NCI-H1694 (cell line): ENCODE data around the gene EDDM3A.
A peak's percentile ranks its signal among the peaks of the same experiment; 100 is the strongest.
"Not testable (repeated sequence)": the region's sequence is repeated elsewhere in the genome, so short reads cannot be mapped to it uniquely, and the experiment has no call there.

Experiments
- DNase-seq: peaks from one replicate; lab custom pipeline; 2025; lab: John Stamatoyannopoulos, UW

The EDDM3A gene, protein sequence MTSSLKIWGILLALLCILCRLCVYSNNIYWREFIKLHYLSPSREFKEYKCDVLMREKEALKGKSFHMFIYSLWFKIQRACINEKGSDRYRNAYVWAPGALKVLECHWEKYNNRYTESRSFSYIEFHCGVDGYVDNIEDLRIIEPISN

DNA sequence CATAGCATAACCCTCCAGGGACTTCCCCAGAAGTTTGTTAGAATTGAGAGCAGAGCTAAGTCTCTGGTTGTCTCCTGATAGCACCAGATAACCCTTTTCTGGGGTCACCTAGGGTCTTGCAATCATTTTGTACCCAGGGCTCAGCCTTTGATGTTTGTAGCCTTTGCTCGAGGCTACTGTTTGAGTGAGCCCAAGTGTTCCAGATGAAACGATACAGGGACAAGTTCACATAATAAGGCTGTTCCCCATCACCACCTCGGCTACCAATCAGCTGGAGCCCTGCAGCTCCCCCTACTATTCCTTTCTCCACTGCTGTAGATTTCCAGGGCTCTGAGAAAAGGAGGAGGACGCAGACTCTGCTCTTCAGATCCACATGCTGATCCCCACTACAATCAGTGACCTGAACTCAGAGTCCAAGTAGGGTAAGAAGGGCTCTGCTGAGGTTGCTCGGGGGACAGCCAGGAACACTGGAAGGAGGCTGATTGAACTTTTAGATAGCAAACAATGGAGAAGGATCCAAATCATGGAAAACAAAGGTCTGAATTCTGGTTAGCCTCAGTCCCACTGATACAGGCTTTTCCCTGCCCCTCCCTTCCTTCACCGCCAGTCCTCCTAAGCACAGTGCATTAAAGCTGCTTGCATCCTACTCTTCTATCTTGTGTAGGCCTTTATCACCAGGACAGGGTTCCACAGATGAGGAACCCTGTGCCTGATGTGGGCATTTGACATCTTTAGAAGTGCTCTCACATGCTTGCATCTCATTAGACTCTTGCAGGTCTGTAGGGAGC lies at the start of gene EDDM3A:
Gene EDDM3A, plus strand, starts transcription at position 317 of the 788 bp plus-strand sequence. CDS start 1,694 bp downstream, outside the sequence.
- DNase-seq = no peak

DNA sequence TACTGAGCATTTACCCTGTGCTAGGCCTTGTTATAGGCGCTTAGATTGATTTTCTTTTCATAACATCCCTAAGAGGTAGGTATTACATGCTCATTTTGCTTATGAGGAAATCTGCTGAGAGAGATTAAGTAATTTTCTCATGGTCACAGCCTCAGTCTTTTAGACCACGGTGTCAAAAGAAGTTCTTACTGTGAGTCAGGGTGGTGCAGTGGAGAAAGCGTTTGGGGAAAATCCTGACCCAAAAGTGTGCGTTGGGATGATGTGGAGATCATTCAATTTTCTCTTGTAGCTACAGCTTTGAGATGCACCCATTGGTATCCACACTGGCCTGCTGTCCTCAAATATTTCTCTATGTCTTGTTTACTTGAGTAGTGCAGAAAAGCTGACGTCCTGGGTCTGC lies 48.9 kb upstream of the EDDM3A start:
- no peak for DNase-seq

DNA sequence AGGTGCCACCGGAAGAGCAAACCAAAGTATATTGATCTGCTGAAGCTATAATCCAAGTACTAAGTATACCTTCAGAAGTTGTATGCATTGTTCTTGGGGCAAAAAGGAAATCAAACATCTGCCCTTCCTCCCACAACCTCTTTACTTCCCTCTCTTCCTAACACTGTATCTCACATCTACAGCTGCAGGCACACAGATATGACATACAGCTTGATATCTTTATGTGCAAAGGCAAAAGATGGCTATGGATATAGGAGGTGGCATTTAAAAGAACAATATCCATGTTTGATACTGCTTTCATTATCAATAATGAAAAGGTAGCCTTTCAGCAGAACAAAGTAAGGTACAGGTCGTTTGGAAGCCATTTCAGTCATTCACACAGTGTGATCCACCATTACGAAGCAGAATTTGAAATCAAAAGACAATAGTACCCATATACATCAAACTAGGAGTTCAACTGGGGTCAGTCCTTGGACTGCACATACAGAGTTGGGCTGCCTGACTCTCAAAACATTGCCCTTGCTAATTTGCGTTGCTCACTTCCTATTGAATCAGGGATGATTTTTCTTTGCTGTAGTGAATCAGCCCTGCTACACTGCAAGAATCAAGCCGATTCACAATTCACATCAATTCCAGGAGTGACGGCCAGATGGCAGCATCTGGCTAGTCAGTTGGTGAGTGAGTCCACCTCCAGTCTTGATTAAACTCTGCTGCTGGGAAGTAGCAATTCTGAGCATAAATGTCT lies 48.2 kb upstream of the EDDM3A start:
- peak; percentile 45 for DNase-seq

DNA sequence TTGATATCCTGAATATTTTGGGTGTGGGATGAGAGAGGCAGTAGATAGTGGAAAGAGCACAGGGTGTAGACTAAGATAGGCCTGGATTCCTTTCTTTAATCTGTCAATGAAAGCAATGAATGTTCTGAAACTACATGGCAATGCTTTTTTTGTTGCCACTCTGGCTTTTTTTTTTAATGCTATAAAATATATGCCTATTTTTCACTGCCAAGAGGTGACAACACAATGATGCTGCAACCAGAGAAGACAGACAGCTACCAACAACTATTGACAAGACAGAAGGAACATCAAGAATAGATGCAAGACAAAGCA lies 47.7 kb upstream of the EDDM3A start:
- DNase-seq = no peak

DNA sequence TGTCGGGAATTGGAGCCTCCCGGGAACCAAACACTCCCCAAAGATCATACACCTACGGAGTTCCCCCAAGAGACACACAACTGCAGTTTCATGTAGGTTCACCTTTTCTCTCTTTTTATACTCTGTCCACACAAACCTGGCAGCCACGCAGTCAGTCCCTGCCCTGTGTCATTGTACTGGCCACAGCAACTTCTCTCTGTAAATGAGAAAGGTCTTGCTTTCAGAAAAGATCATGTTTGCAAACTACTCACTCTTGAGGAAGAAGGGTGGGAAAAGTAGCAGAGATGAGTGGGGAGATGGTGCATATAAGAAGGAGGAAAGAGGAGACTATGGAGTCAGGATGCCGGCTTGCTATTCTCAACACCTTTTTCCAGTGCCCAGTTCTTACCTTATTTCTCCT lies 46.8 kb upstream of the EDDM3A start:
- no peak for DNase-seq

DNA sequence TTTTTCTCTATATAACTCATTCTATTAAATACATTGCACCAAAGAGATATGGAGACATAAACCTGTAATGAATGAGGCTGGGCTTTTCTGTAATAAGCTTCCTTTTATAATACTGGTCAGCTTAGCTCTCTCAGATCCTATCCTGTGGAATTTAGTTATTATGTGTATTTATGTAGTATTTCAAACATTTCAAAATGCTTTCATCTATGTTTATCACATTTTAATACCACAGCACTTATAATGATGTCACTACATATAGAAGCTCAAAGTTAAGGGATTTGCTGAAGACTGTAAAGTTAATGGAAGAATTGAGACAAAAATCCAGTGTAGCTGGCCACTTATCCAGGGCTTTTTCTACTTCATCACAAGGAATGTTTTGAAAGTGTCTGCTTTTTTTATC lies 45.8 kb upstream of the EDDM3A start:
- no peak for DNase-seq

DNA sequence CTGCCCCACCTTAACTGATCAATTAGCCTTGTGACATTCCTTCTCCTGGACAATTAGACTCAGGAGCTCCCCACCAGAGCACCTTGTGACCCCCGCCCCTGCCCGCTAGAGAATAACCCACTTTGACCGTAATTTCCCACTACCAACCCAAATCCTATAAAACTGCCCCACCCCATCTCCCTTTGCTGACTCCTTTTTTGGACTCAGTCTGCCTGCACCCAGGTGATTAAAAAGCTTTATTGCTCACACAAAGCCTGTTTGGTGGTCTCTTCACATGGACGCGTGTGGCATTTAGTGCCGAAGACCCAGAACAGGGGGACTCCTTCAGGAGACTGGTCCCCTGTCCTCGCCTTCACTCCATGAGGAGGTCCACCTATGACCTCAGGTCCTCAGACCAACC lies 44.7 kb upstream of the EDDM3A start:
- DNase-seq = not testable (repeated sequence)

DNA sequence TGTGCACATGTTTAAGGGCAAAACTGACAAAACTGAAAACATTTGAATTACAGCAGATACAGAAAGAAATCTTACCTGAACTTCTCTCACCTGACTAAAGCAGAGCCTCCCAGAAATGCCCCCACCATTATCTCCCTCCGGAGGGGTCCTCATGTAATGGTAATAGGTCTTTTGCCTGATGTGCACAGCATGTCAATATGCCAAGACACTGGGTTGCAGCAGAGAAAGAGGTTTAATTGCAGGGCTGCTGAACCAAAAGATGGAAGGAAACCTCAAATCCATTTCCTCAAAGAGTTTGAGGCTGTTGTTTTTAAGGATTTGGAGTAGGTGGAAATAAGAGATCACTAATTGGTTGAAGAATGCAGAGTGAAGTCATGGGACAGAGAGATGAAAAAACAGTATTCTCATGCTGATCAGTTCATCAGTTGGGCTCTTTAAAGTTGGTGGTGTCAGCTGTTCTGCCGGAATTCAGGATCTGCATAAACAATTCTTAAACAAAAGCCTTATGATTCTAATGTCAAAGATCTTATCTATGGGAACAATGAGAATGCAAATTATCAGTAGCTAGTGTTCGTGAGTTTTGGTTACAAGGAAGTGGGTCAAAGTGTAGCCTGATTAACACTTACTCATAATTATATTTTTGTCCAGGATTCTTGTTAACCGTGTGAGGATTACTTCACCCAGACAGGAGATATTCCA lies 38.9 kb upstream of the EDDM3A start:
- no peak for DNase-seq

DNA sequence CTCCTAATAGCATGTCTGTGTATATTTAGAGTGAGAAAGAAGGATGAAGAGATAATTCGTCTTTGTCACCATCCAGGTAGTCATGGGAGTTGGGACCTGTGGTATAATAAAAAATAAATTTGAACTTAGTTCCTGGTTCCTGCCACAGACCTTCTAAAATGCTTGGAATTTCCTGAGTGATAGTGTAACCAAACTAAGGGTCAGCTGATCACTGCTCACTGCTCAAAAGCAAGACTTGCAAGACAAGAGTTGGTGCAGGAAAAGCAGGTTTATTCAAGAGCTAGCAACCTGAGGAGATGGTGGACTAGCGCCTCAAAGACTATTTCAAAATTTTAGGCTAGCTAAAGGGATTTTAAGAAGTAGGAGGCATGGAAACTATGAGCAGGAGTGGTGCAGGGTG lies 38.1 kb upstream of the EDDM3A start:
- DNase-seq = no peak

DNA sequence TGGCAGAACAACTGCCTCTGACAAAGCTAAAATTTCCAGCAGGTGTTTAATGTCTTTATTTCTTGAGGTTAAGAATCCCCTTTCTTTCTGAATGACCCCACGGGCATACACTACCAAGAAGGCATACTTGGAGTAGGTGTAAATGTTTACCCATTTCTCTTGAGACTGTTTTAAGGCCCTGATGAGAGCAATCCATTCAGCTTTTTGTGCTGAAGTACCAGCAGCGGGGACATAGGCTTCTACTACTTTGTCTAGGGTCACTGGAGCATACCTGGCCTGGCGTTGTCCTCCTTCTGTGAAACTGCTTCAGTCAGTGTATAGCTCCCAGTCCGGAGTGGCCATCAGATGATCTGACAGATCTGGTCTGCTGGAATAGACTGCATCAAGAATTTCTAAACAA lies 34.4 kb upstream of the EDDM3A start:
- no peak for DNase-seq

DNA sequence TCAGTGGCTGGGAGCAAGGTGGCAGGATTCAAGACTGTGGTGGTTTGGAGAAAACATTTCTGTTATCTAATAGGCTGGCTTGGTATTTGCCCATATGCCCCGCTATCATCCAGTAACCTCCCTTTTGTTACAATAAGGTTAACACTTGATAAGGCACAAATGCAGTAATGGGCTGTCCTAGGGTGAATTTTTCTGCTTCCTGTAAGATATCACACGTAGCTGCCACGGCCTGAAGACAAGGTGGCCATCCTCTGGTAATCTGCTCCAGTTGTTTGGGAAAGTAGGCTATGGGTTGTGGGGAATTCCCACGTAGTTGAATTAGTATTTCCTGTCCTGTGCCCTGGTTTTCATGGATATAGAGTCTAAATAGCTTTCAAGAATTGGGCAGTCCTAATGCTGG lies 34.0 kb upstream of the EDDM3A start:
- DNase-seq = no peak

DNA sequence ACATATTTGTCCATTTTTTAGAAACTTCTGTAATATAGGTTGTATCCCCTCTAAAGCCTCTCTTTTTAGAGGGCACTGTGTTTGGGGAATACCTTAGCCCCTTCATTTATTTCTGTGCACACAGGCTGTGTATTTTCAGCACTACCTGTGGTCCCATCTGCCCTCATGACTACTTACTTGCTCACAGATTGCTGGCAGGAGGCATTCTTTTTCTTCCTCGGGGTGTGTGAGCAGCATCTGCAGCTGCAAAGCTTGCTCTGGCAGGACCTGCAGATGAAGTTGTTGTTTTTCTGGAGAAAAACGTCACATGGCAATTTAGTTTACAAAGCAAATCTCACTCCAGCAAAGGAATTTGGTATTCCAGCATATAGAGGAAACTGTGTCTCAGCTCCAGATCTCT lies 32.8 kb upstream of the EDDM3A start:
- DNase-seq = no peak

DNA sequence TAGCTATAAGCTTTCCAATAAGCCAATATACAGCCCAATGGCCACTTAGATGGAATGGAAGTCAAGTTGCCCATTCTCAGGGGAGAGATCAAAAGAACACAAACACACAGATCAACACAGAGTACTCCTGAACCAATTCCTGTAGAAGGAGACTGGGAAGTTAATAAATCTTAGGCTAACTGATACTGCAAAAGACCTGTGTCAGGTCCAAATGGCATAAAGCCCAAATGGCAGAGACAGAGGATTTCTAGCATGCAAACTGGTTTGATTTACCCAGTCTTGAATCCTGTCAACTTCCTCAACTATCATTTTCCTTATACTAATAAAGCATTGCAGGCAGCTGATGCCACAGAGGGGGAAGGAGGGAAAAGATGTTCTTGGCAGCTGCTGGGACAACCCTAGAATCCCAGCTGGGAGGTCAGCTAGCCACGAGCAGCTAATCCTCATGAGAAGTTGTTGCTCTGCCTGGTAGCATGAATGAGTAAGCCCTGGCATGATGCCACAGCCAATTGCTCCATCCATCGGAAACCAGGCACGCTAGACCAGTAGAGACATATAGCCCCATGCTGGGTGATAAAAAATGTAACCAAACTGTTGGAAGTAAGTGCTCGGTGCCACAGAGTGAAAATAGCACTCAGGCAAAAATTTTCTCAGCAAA lies 31.0 kb upstream of the EDDM3A start:
- no peak for DNase-seq

DNA sequence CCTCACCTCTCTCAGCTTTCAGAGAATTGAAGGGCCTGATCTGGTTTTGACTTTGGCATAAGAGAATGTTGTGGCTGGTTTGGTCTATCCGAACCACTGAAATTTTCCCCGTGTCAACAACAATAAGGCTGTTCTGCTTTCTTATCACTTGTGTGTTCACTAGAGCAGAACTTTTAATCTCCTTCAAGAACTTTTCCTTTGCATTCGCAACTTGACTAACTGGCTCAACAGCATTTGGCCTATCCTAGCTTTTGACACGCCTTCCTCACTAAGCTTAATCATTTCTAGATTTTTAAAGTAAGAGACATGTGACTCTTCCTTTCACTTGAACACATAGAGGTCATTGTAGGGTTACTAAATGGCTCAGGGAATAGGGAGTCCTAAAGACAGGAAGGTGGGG lies 25.9 kb upstream of the EDDM3A start:
- no peak for DNase-seq

DNA sequence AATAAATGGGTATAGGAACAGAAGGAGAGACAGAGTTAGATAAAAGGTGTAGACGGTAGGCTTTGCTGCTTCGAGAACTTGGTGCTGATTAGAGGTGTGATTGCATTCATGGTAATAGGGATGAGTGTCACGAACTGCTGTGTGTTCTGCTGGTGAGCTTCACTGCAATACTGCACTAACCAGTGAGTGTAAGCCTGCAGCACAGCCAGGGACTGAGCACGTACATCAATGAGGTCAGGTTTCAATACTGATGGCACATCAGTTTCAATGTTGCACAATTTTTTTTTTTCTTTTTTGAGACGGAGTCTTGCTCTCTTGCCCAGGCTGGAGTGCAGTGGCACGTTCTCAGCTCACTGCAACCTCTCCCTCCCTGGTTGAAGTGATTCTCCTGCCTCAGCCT lies 24.9 kb upstream of the EDDM3A start:
- no peak for DNase-seq

DNA sequence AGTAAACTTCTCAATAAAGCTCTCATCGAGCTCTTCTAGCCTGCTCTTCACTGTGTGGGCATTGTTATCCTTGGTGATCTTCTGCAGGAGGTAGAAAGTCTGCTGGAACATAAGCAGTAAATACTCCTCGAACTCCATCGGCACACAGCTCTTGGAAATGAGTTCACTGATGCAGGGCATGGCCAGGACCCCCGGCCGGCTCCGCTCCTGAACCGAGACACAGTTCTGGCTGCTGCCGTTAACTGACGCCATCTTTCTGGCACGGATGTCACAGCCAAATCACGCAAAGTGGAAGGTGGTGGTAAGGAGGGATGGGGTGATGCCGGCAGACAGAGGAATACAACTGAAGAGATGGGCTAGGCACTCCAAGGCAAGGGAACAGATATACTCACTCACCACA lies 23.7 kb upstream of the EDDM3A start:
- DNase-seq = no peak

DNA sequence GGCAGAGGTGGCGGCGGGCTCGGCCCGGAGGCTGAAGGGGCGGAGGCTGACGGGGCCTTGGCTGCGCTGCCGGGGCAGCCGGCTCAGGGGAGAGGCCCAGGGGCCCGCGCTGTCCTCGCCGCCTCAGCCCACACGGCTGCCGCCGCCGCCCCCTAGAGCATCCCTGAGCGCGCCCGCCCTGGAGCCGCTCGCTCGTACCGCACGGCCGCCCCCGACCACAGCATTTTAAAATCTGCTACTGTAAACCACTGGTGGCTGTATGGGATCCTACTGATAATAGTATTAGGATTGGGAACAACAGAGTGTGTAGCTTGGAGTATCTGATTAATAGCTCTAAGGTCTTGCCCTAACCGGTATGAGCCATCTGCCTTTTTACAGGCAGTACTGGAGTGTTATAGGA lies 22.2 kb upstream of the EDDM3A start:
- DNase-seq = no peak

DNA sequence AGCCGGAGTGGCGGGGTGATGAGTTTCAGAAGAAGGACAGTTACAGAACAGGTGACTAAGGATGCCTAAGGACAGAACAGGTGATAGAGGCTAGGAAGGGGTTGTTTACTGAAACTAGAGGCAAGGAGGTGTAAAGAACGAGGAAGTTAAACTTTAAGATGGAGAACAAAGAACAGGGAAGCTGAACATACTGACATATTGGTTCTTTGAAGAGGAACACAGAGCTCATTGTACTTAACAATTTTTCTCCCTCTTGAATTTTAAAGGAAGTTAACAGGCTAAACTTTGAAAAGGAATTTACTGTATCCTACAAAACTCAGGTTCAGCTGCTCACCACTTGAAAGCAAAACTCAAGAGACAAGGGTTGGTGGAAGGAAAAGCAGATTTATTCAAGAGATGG lies 19.6 kb upstream of the EDDM3A start:
- not testable (repeated sequence) for DNase-seq

DNA sequence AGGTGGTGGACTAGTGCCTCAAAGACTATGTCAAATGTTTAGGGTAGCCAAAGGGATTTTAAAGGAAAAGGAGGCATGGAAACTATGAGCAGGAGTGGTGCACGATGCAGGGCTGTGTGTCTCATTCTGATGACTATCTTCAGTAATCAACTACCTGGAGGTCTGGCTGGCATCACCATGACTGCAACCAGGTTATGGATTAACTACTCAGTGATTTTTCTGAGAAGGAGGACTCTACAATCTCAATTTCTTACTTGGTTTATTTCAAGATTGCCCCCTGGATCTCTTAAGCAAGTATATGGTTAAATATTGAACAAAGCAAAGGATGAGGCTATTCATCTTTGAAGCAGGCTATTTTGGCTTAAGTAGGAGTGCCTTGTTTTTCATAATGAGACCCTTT lies 19.2 kb upstream of the EDDM3A start:
- no peak for DNase-seq

DNA sequence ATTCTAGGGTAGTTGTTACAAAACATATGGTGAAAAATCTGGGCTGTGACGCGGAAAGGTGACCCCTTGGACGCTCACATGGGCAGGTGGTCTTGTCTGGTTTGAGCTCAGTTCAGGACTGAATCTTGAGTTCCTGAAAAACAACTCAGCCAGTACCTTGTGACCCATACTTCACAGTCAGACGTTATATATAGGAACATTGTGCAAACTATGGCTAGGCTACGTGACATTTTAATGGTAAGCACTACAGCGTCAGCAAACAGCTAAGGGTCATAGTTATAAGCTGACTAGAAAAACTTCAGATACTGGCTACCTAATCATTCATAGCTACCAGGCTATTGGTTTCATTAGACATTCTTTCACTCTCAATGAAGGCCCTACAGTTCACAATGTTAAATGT lies 14.8 kb upstream of the EDDM3A start:
- no peak for DNase-seq

DNA sequence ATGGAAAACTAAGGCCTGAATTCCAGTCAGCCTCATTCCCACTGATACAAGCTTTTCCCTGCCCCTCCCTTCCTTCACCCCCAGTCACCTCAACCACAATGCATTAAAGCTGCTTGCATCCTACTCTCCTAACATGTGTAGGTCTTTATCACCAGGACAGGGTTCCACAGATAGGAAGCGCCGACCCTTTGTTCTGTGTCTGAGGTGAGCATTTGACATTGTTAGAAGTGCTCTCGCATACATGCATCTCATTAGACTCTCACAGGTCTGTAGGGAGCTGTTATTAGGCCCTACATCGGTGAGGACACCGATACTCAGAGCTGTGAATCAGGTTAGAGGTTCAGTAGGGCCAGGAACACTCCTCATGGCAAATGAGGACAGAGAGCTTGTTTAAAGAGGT lies 13.2 kb upstream of the EDDM3A start:
- DNase-seq = no peak

DNA sequence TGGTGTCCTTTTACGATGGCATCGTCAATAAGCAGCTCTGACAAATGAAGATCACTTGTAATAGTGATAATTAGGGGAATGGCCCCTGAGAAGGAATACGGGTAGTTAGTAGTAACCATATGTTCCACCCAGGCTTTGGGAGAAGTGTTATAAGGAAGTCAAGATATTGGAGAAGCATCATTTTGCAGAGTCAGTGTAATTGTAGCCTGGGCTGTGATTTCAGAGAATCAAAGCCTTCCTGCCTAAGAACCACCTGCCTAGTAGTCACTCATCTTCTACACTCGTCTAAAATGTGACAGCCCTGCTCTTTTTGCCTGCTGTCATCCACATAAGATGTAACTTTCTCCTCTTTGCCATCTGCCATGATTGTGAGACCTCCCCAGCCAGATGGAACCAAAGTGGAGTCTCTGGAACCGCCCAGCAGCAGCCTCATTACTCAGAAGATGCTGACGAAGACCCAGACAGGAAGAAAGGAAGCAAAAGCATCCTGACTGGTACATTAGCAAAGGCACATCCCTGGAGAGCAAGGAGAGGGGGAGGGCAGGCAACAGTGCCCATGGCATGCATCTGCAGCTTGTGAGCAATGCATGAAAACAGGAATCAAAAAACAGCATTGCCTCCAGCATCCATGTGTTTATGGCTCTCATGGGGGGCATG lies 12.6 kb upstream of the EDDM3A start:
- DNase-seq = no peak
